ENCODE results near the gene GLIS2.

GLIS2 gene

DNA sequence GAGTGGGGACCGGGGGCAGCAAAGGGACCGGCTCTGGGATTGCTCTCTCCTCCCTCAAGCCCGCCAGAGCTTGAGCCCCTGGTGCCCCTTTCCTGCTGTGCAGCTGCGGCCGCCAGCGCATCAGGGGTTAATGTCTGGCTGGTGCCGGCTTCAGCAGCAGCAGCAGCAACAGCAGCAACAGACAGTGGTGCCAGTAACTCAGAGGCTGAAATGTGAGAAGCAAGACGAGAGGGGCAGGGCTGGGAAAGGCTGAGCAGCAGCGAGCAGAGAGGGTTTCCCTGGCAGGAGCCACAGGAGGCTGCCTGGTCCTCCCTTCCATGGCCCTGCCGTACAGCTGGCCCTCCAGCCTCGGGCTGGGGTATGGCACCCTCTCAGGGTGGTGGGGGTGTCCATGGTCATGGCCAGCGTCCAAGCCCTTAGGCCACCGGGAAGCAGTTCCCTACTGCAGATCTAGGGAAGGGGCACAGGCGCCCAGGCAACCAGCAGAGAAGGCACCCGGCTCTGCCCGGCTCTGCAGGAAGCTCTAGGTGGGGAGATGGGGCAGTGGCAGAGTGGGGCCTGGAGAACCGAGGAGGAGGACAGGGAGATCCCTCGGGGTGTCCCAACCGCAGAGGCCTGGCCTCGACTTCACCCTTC lies 21.9 kb upstream of the GLIS2 start:
- no peak for DNase-seq (ENCODE audit: low read depth)
- in situ Hi-C loops (cut with HindIII; ENCODE audit: low sequenced_read_pairs): loop anchor here (10.0 kb wide), 1 partner anchor 419 kb away; no protein-coding TSS in a partner anchor
- TF ChIP-seq CTCF (IDR thresholded peaks at IDR 0.05; ENCODE audit: low read depth, low read length, missing control alignments): no peak
- no peak overlapping the region for H3K4me3 ChIP-seq (ENCODE audit: low read depth, low read length)

DNA sequence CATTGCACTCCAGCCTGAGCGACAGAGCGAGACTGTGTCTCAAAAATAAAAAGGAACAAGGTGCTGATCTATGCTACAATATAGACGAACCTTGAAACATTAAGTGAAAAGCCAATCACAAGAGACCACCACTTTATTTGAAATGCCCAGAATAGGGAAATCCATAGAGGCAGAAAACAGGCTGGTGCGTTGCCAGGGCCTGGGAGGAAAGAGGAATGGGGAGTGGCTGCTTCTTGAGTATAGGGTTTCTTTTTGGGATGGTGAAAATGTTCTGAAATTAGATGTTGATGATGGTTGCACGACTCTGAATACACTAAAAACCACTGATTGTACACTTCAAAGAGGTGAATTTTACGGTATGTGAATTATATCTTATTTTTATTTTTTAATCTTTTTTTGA lies 20.3 kb upstream of the GLIS2 start:
- no peak overlapping the region for H3K4me3 ChIP-seq (ENCODE audit: low read depth, low read length)
- in situ Hi-C loops (cut with HindIII; ENCODE audit: low sequenced_read_pairs): loop anchor here (10.0 kb wide), 1 partner anchor 421 kb away; no protein-coding TSS in a partner anchor
- TF ChIP-seq CTCF (IDR thresholded peaks at IDR 0.05; ENCODE audit: low read depth, low read length, missing control alignments): no peak
- no peak for DNase-seq (ENCODE audit: low read depth)

- in situ Hi-C loops (cut with HindIII; ENCODE audit: low sequenced_read_pairs): loop anchor here (10.0 kb wide), 1 partner anchor 423 kb away; no protein-coding TSS in a partner anchor
Measured at GRCh38 chr16:4297480-4297879, 18.4 kb upstream of the GLIS2 start.

DNA sequence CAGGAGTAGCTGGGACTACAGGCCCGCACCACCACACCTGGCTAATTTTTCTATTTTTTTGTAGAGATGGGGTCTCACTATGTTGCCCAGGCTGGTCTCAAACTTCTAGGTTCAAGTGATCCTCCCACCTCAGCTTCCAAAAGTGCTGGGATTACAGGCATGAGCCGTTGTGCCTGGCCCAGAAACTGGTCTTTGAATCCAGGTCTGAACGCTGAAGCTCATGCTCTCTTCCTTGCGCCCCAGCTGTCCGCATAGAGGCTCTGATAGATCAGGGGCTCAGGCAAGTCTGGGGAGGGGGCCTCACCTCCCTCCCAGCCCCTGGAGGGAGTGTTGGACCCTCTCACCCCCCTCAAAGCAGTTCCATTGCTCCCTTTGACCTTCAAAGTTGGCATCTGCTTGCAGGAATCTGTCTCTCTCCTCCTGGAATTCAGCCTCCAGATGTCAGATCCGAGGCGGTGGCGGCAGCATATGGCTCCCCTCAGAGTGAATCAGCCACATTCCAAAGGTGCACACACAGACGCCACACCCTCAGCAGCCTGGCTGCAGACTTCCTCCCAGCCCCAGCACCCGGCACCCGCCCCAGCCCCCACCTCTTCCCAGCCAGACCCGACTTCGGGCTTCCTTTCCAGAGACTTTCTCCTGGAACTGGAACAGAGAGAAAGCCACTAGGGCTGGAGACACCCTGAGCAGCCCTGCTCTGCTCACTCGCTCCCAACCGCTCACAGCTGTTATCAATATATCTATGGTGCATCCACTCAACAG lies 16.9 kb upstream of the GLIS2 start:
- no peak overlapping the region for H3K4me3 ChIP-seq (ENCODE audit: low read depth, low read length)
- in situ Hi-C loops (cut with HindIII; ENCODE audit: low sequenced_read_pairs): loop anchor here (10.0 kb wide), 1 partner anchor 424 kb away; no protein-coding TSS in a partner anchor
- DNase-seq (ENCODE audit: low read depth): no peak

More at GRCh38 chr16:4297480-4297879, 18.4 kb upstream of the GLIS2 start:
- H3K4me3 ChIP-seq (ENCODE audit: low read depth, low read length): no peak overlapping the region
- no peak for DNase-seq (ENCODE audit: low read depth)
- TF ChIP-seq CTCF (IDR thresholded peaks at IDR 0.05; ENCODE audit: low read depth, low read length, missing control alignments): no peak

GRCh38 chr16:4301177-4301576 lies 14.7 kb upstream of the GLIS2 start:
- H3K4me3 ChIP-seq (ENCODE audit: low read depth, low read length): no peak overlapping the region
- in situ Hi-C loops (cut with HindIII; ENCODE audit: low sequenced_read_pairs): no loop called here
- no peak for DNase-seq (ENCODE audit: low read depth)
- no peak for TF ChIP-seq CTCF (IDR thresholded peaks at IDR 0.05; ENCODE audit: low read depth, low read length, missing control alignments)

More for the DNA sequence above, 16.9 kb upstream of the GLIS2 start:
- TF ChIP-seq CTCF (IDR thresholded peaks at IDR 0.05; ENCODE audit: low read depth, low read length, missing control alignments): no peak

DNA sequence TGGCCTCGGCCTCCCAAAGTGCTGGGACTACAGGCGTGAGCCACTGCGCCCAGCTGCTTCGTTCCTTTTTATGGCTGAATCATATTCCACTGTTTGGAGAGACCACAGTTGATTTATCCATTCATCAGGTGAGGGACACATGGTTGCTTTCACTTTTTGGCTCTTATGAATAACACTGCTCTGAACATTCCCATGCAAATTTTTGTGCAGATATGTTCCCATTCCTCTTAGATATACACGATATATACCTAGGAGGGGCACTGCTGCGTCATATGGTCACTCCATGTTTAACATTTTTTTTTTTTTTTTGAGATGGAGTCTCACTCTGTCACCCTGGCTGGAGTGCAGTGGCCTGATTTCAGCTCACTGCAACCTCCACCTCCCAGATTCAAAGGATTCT lies 13.9 kb upstream of the GLIS2 start:
- TF ChIP-seq CTCF (IDR thresholded peaks at IDR 0.05; ENCODE audit: low read depth, low read length, missing control alignments): no peak
- H3K4me3 ChIP-seq (ENCODE audit: low read depth, low read length): no peak overlapping the region
- no peak for DNase-seq (ENCODE audit: low read depth)
- in situ Hi-C loops (cut with HindIII; ENCODE audit: low sequenced_read_pairs): no loop called here
